HCT116 (cell line): ENCODE data around the gene CD99. TPM values are rescaled to one million over a fixed set of nuclear protein-coding genes. Genes with fewer than 3 reads are reported as not detected.
"Not testable (repeated sequence)": the region's sequence is repeated elsewhere in the genome, so short reads cannot be mapped to it uniquely, and the experiment has no call there.

Source experiments
- ATAC-seq: fragments of 200-7000 bp; cut with Tn5 transposase; 2 replicates; pipeline ENCODE4 v1.9.1; 2020; ENCODE audit warnings: mild to moderate bottlenecking, moderate library complexity
- BruUV-seq: library from RNA; stranded (reverse); fragments of 400-500 nt; replicated peaks from 2 replicates; lab custom pipeline; 2021; lab: Mats Ljungman, UMichigan
- CTCF ChIA-PET: fragments of 300-600 bp; sonication (Branson Sonifier 250); formaldehyde crosslinking; loops from one replicate; lab custom pipeline; 2021; ENCODE audit warnings: antibody characterized with exemption; lab: Charles Lee
- POLR2A ChIA-PET: fragments of 300-600, 350-600 bp; sonication (Branson Sonifier 250); formaldehyde crosslinking; loops from one replicate; lab custom pipeline; 2021; ENCODE audit warnings: antibody characterized with exemption; lab: Charles Lee
- RAD21 ChIA-PET, 2 experiments: fragments of 300-600 bp; sonication (Branson Sonifier 250); formaldehyde crosslinking; loops; one replicate each; lab custom pipeline; 2023; ENCODE audit warnings: low total read pairs in 2 of 2; ENCODE audit not compliant: uncharacterized antibody in 2 of 2, unreplicated experiment in 2 of 2, low non-redundant PET in 1 of 2; lab: Charles Lee
- DNase-seq: peaks from one replicate; pipeline ENCODE4 v3.0.0-alpha.2; 2010; ENCODE audit warnings: low read depth, low spot score
- H2AFZ ChIP-seq: fragments of 200-600 bp; shearing (Covaris generic), sonication (generic); 2 replicates; pipeline ENCODE4 v1.6.1; 2017; ENCODE audit warnings: low read depth, mixed run types, mixed read lengths, antibody characterized with exemption, low read length; ENCODE audit not compliant: poor library complexity, severe bottlenecking
- H3K27ac ChIP-seq: 2 replicates; pipeline ENCODE4 v1.5.1; 2012; ENCODE audit warnings: low read depth, low read length
- H3K27me3 ChIP-seq: fragments of 200-600 bp; sonication (generic); 2 replicates; pipeline ENCODE4 v1.6.1; 2016; ENCODE audit warnings: mixed run types, low read length, mixed read lengths; ENCODE audit not compliant: insufficient read depth
- H3K36me3 ChIP-seq, 2 experiments: fragments of 200-500 bp in 1 of 2; fragments of 200-600 bp in 1 of 2; sonication (Bioruptor generic) in 1 of 2; sonication (generic) in 1 of 2; 2 replicates each; pipeline versions ENCODE4 v1.5.1 to v1.6.1; 2014 to 2016; ENCODE audit warnings: low read length in 2 of 2, inconsistent platforms in 1 of 2, mixed read lengths in 1 of 2, mixed run types in 1 of 2; ENCODE audit not compliant: insufficient read depth in 2 of 2, control insufficient read depth in 1 of 2
- H3K4me1 ChIP-seq, 2 experiments: fragments of 200-600 bp in 1 of 2; sonication (generic) in 1 of 2; 2 replicates each; pipeline versions ENCODE4 v1.5.1 to v1.6.1; 2012 to 2017; ENCODE audit warnings: low read length in 2 of 2, inconsistent platforms in 1 of 2, mild to moderate bottlenecking in 1 of 2, mixed read lengths in 1 of 2, mixed run types in 1 of 2, moderate library complexity in 1 of 2; ENCODE audit not compliant: insufficient read depth in 2 of 2, control insufficient read depth in 1 of 2
- H3K4me2 ChIP-seq: fragments of 200-600 bp; sonication (generic); 2 replicates; pipeline ENCODE4 v1.6.1; 2017; ENCODE audit warnings: mixed run types, low read length, mixed read lengths
- H3K4me3 ChIP-seq, 2 experiments: fragments of 200-600 bp in 1 of 2; sonication (generic) in 1 of 2; replicated peaks in 1 of 2; 2 replicates each; pipeline ENCODE4 v1.5.1; 2011 to 2016; ENCODE audit warnings: low read length in 2 of 2, control low read depth in 1 of 2, low read depth in 1 of 2, mild to moderate bottlenecking in 1 of 2, mixed read lengths in 1 of 2, mixed run types in 1 of 2
- H3K79me2 ChIP-seq: fragments of 200-600 bp; sonication (generic); 2 replicates; pipeline ENCODE4 v1.6.1; 2017; ENCODE audit warnings: mild to moderate bottlenecking, mixed run types, low read length, moderate library complexity, mixed read lengths; ENCODE audit not compliant: insufficient read depth
- H3K9ac ChIP-seq: fragments of 200-600 bp; sonication (generic); 2 replicates; pipeline ENCODE4 v1.6.1; 2016; ENCODE audit warnings: low read length, mixed read lengths
- H3K9me2 ChIP-seq: fragments of 200-600 bp; sonication (generic), shearing (Covaris generic); 2 replicates; pipeline ENCODE4 v1.6.1; 2017; ENCODE audit warnings: mixed run types, mild to moderate bottlenecking, moderate library complexity; ENCODE audit not compliant: insufficient read depth
- H3K9me3 ChIP-seq, 2 experiments: fragments of 200-500 bp in 1 of 2; fragments of 200-600 bp in 1 of 2; sonication (Bioruptor generic) in 1 of 2; sonication (generic) in 1 of 2; 2 replicates each; pipeline ENCODE4 v1.6.1; 2014 to 2017; ENCODE audit warnings: low read length in 2 of 2, mixed read lengths in 2 of 2, inconsistent platforms in 1 of 2, low read depth in 1 of 2, mild to moderate bottlenecking in 1 of 2, mixed run types in 1 of 2, moderate library complexity in 1 of 2; ENCODE audit not compliant: control insufficient read depth in 1 of 2, insufficient read depth in 1 of 2
- H4K20me1 ChIP-seq: fragments of 200-600 bp; sonication (generic), shearing (Covaris generic); 2 replicates; pipeline ENCODE4 v1.6.1; 2017; ENCODE audit warnings: mixed run types, mild to moderate bottlenecking, moderate library complexity; ENCODE audit not compliant: insufficient read depth
- EGR1 ChIP-seq: IDR thresholded peaks from 2 replicates; pipeline ENCODE4 v1.6.1; 2012; ENCODE audit warnings: low read depth
- JUND ChIP-seq: IDR thresholded peaks from 2 replicates; pipeline ENCODE4 v1.6.1; 2012
- MAX ChIP-seq: IDR thresholded peaks from 2 replicates; pipeline ENCODE4 v1.6.1; 2012
- RAD21 ChIP-seq: IDR thresholded peaks from 2 replicates; pipeline ENCODE4 v1.6.1; 2012; ENCODE audit warnings: low read depth, mild to moderate bottlenecking
- intact Hi-C: fragments of 100-400 bp; cut with micrococcal nuclease; formaldehyde crosslinking; loops from 2 replicates; pipeline ENCODE4 v1.10.0; 2022
- total RNA-seq: library from RNA; stranded (reverse); gene quantifications from one replicate; pipeline ENCODE4 v1.2.1, GENCODE V29; 2021; ENCODE audit not compliant: unreplicated experiment

CD99 gene
- total RNA-seq, 1 experiment from 2014 or later: 59.6 TPM

DNA sequence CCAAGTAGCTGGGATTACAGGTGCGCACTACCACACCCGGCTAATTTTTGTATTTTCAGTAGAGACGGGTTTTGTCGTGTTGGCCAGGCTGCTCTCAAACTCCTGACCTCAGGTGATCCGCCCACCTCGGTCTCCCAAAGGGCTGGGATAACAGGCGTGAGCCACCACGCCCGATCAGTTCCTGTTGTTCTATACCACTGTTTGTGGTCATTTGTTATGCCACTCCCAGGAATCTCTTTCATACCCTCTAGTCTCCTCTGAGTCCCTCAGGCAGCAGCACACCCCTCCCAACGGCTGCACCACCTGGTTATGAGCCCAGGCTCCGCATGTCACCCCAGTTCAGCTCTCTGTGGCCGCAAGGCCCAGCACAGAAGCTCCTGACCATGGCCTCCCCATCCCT is 17.5 kb upstream of the CD99 start:
- intact Hi-C loops: no loop called here
- ChIA-PET POLR2A (no interaction called here), RAD21 (no interaction called here), CTCF (no interaction called here)
- Histone ChIP-seq H3K9ac (no peak overlapping the region), H3K4me1 (peaks cover 0 to 17% of the 10 kb centered on the region in 2 experiments; a peak in 2 of 4 replicates), H3K9me2 (no peaks in the 10 kb centered on the region), H3K79me2 (no peaks in the 10 kb centered on the region), H3K4me3 (no peak overlapping the region), H3K4me2 (no peak overlapping the region), H3K36me3 (no peaks in the 10 kb centered on the region), H2AFZ (no peak overlapping the region), H3K27me3 (no peaks in the 10 kb centered on the region), H3K9me3 (no peaks in the 10 kb centered on the region), H4K20me1 (no peaks in the 10 kb centered on the region), H3K27ac (no peak overlapping the region)
- no peak for DNase-seq
- TF ChIP-seq RAD21: no peak
- TF ChIP-seq JUND: no peak
- TF ChIP-seq EGR1: no peak
- no peak for TF ChIP-seq MAX
- no peak for ATAC-seq
- BruUV-seq: no TSS peak

DNA sequence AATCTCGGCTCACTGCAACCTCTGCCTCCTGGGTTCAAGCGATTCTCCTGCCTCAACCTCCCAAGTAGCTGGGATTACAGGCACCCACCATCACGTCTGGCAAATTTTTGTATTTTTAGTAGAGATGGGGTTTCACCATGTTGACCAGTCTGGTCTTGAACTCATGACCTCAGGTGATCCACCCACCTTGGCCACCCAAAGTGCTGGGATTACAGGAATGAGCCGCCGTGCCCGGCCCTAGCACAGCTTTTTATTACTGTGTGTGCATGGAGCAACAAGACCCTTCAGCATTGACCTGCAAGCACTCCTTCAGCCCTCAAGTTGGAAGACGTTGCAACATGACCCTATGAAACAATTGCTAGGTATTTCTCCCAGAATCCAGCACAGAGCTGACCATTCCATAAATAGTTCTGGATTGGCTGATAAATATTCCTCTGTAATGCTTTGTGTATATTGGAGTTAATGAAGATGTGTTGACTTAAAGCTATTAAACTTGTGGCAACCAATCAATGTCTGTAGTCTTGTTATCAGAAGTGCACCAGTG is 15.4 kb upstream of the CD99 start:
- H3K4me3 ChIP-seq, H3K27me3 ChIP-seq, H3K9ac ChIP-seq, ATAC-seq, H3K36me3 ChIP-seq, H3K4me2 ChIP-seq, H3K9me2 ChIP-seq, DNase-seq, H4K20me1 ChIP-seq, H2AFZ ChIP-seq, H3K27ac ChIP-seq, BruUV-seq, H3K9me3 ChIP-seq, RAD21 ChIA-PET, CTCF ChIA-PET, H3K79me2 ChIP-seq, POLR2A ChIA-PET, intact Hi-C loops: not testable (repeated sequence)
- peaks cover 0 to 17% of the 10 kb centered on the region in 2 experiments; a peak in 2 of 4 replicates for H3K4me1 ChIP-seq
